SK-N-SH (cell line): ENCODE results near the gene STK11IP. TPM values are rescaled to one million over a fixed set of nuclear protein-coding genes. Genes with fewer than 3 reads are reported as not detected.

Experiments
- CTCF ChIA-PET: fragments of 300-600, 350-600 bp; formaldehyde crosslinking; extraction: SDS; loops from one replicate; lab custom pipeline; 2021; lab: Yijun Ruan, JAX
- POLR2A ChIA-PET: fragments of 350-600 bp; sonication (Branson Sonifier 250); formaldehyde crosslinking; extraction: SDS; loops from one replicate; lab custom pipeline; 2020; ENCODE audit warnings: antibody characterized with exemption, inconsistent platforms; lab: Yijun Ruan, JAX
- DNase-seq: peaks from one replicate; pipeline ENCODE4 v3.0.0; 2012
- H2AFZ ChIP-seq: fragments of 200-600 bp; sonication (generic); 2 replicates; pipeline ENCODE4 v1.8.1; 2016; ENCODE audit warnings: antibody characterized with exemption, mild to moderate bottlenecking, low read depth
- H3F3A ChIP-seq: fragments of 200-600 bp; sonication (generic); replicated peaks from 2 replicates; pipeline ENCODE3; 2016; ENCODE audit warnings: antibody characterized with exemption, mild to moderate bottlenecking; ENCODE audit not compliant: insufficient read depth
- H3K27ac ChIP-seq, 2 experiments: fragments of 200-500 bp in 1 of 2; fragments of 200-600 bp in 1 of 2; sonication (Bioruptor generic) in 1 of 2; sonication (generic), shearing (Covaris generic) in 1 of 2; 2 replicates each; pipeline versions ENCODE4 v1.5.1 to v1.6.1; 2014 to 2016; ENCODE audit warnings: low read depth in 2 of 2, inconsistent platforms in 1 of 2, low read length in 1 of 2, mild to moderate bottlenecking in 1 of 2, mixed read lengths in 1 of 2
- H3K27me3 ChIP-seq: fragments of 200-600 bp; sonication (generic), shearing (Covaris generic); 2 replicates; pipeline ENCODE4 v1.6.1; 2016; ENCODE audit warnings: mixed run types; ENCODE audit not compliant: insufficient read depth
- H3K36me3 ChIP-seq, 2 experiments: fragments of 200-500 bp in 1 of 2; fragments of 200-600 bp in 1 of 2; sonication (Bioruptor generic) in 1 of 2; sonication (generic) in 1 of 2; replicated peaks in 1 of 2; 2 replicates each; pipeline versions ENCODE3 to v1.5.1; 2014 to 2016; ENCODE audit warnings: low read length in 1 of 2, mild to moderate bottlenecking in 1 of 2; ENCODE audit not compliant: insufficient read depth in 2 of 2, control insufficient read depth in 1 of 2
- H3K4me1 ChIP-seq, 2 experiments: fragments of 200-500 bp in 1 of 2; fragments of 200-600 bp in 1 of 2; sonication (Bioruptor generic) in 1 of 2; sonication (generic), shearing (Covaris generic) in 1 of 2; 2 replicates each; pipeline versions ENCODE4 v1.5.1 to v1.6.1; 2014 to 2016; ENCODE audit warnings: low read depth in 1 of 2, low read length in 1 of 2, mixed run types in 1 of 2; ENCODE audit not compliant: insufficient read depth in 2 of 2, control insufficient read depth in 1 of 2
- H3K4me2 ChIP-seq: fragments of 200-600 bp; sonication (generic), shearing (Covaris generic); 2 replicates; pipeline ENCODE4 v1.6.1; 2017; ENCODE audit warnings: mixed run types
- H3K4me3 ChIP-seq, 2 experiments: fragments of 200-500 bp in 1 of 2; fragments of 200-600 bp in 1 of 2; sonication (Bioruptor generic) in 1 of 2; sonication (generic), shearing (Covaris generic) in 1 of 2; 2 replicates each; pipeline versions ENCODE4 v1.5.1 to v1.8.1; 2014 to 2016; ENCODE audit warnings: low read depth in 2 of 2, inconsistent platforms in 1 of 2, low read length in 1 of 2, mild to moderate bottlenecking in 1 of 2, mixed read lengths in 1 of 2, moderate library complexity in 1 of 2
- H3K79me2 ChIP-seq: fragments of 200-600 bp; sonication (generic); 2 replicates; pipeline ENCODE4 v1.8.1; 2017; ENCODE audit warnings: mild to moderate bottlenecking; ENCODE audit not compliant: insufficient read depth
- H3K9ac ChIP-seq: fragments of 200-600 bp; sonication (generic); 2 replicates; pipeline ENCODE4 v1.6.1; 2017; ENCODE audit warnings: mixed run types
- H3K9me2 ChIP-seq: fragments of 200-600 bp; sonication (generic); 2 replicates; pipeline ENCODE4 v1.6.1; 2017; ENCODE audit warnings: mixed run types
- H3K9me3 ChIP-seq: fragments of 200-600 bp; sonication (generic); 2 replicates; pipeline ENCODE4 v1.6.1; 2017; ENCODE audit warnings: mixed run types, mild to moderate bottlenecking, moderate library complexity
- H4K20me1 ChIP-seq: fragments of 200-600 bp; sonication (generic); 2 replicates; pipeline ENCODE4 v1.6.1; 2017; ENCODE audit warnings: mild to moderate bottlenecking, mixed run types; ENCODE audit not compliant: insufficient read depth
- GATA2 ChIP-seq: sonication (generic); formaldehyde crosslinking; IDR thresholded peaks from 2 replicates; pipeline ENCODE4 v1.5.0; 2020; ENCODE audit warnings: mild to moderate bottlenecking, missing genetic modification reagents
- RAD21 ChIP-seq: IDR thresholded peaks from 2 replicates; pipeline ENCODE4 v1.6.1; 2012; ENCODE audit warnings: mild to moderate bottlenecking, low read length
- SIN3A ChIP-seq: IDR thresholded peaks from 2 replicates; pipeline ENCODE4 v1.6.1; 2012; ENCODE audit warnings: low read depth, mild to moderate bottlenecking, low read length, moderate library complexity, borderline replicate concordance
- SMC3 ChIP-seq: IDR thresholded peaks from 2 replicates; pipeline ENCODE4 v1.6.1; 2012; ENCODE audit warnings: low read depth, low read length, improper control_type of control experiment
- TEAD4 ChIP-seq: IDR thresholded peaks from 2 replicates; pipeline ENCODE4 v1.4.0; 2012; ENCODE audit warnings: mild to moderate bottlenecking, borderline replicate concordance; ENCODE audit not compliant: insufficient read depth
- ZBTB33 ChIP-seq: IDR thresholded peaks from 2 replicates; pipeline ENCODE4 v1.4.0; 2012; ENCODE audit warnings: low read depth, borderline replicate concordance
- WGBS: methylation state at CpG from one replicate; pipeline ENCODE4 v1.1.6; 2017; ENCODE audit warnings: low lambda C conversion rate; 5-methylcytosine and 5-hydroxymethylcytosine counted together
- polyA plus RNA-seq, 3 experiments: library from polyadenylated mRNA; depleted of rRNA; stranded (reverse); fragments of >200 nt; gene quantifications; 2 replicates each; pipeline ENCODE4 v1.2.3, GENCODE V29; 2012
- TF ChIP-seq, protein P1 (sequence below): IDR thresholded peaks from 2 replicates; pipeline ENCODE4 v1.4.0; 2012; ENCODE audit warnings: low read depth, borderline replicate concordance
- TF ChIP-seq, protein P2 (sequence below): fragments of 150-350 bp; IDR thresholded peaks from 2 replicates; pipeline ENCODE4 v1.6.1; 2016; ENCODE audit warnings: mild to moderate bottlenecking, low read depth, low read length
- TF ChIP-seq, protein P3 (sequence below): fragments of 200-600 bp; sonication (generic); IDR thresholded peaks from 2 replicates; pipeline ENCODE4 v1.6.1; 2017; ENCODE audit warnings: antibody characterized with exemption, mild to moderate bottlenecking, moderate library complexity

Gene STK11IP
- polyA plus RNA-seq, 1 of the 3 experiments (the other 2 are of a cell fraction): 22.9 TPM

- ChIA-PET POLR2A (interaction anchor here (0.9 to 3.6 kb wide), 5 partner anchors 8 to 73 kb away, joined by 3 to 18 read pairs (median 4); partner anchors contain the start of gene STK11IP), CTCF (interaction anchor here (0.7 to 7.5 kb wide), 43 partner anchors 9 to 261 kb away, joined by 3 to 107 read pairs (median 5); partner anchors contain the start of genes CHPF, DES, INHA and OBSL1)
- Histone ChIP-seq H3K4me1 (peaks cover 0 to 10% of the 10 kb centered on the region in 2 experiments; a peak in 1 of 4 replicates), H3F3A (peaks cover 2% of the 10 kb centered on the region), H2AFZ (no peak overlapping the region), H3K79me2 (no peaks in the 10 kb centered on the region), H3K4me2 (no peak overlapping the region), H3K27ac (no peak overlapping the region), H3K27me3 (no peaks in the 10 kb centered on the region), H3K9me2 (no peaks in the 10 kb centered on the region), H3K9me3 (no peaks in the 10 kb centered on the region), H3K9ac (no peak overlapping the region), H3K36me3 (peaks cover 0 to 12% of the 10 kb centered on the region in 2 experiments), H4K20me1 (no peaks in the 10 kb centered on the region), H3K4me3 (no peak overlapping the region)
- TF ChIP-seq TEAD4 (no peak), GATA2 (CRISPR knock-in tag) (no peak), RAD21 (no peak), ZBTB33 (no peak), SMC3 (0 out of 2 replicates have a peak, but pooled peaks have one; percentile 9), SIN3A (no peak)
- TF ChIP-seq, protein P1, sequence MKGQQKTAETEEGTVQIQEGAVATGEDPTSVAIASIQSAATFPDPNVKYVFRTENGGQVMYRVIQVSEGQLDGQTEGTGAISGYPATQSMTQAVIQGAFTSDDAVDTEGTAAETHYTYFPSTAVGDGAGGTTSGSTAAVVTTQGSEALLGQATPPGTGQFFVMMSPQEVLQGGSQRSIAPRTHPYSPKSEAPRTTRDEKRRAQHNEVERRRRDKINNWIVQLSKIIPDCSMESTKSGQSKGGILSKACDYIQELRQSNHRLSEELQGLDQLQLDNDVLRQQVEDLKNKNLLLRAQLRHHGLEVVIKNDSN: no peak
- TF ChIP-seq, protein P2, sequence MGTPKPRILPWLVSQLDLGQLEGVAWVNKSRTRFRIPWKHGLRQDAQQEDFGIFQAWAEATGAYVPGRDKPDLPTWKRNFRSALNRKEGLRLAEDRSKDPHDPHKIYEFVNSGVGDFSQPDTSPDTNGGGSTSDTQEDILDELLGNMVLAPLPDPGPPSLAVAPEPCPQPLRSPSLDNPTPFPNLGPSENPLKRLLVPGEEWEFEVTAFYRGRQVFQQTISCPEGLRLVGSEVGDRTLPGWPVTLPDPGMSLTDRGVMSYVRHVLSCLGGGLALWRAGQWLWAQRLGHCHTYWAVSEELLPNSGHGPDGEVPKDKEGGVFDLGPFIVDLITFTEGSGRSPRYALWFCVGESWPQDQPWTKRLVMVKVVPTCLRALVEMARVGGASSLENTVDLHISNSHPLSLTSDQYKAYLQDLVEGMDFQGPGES: no peak
- TF ChIP-seq, protein P3, sequence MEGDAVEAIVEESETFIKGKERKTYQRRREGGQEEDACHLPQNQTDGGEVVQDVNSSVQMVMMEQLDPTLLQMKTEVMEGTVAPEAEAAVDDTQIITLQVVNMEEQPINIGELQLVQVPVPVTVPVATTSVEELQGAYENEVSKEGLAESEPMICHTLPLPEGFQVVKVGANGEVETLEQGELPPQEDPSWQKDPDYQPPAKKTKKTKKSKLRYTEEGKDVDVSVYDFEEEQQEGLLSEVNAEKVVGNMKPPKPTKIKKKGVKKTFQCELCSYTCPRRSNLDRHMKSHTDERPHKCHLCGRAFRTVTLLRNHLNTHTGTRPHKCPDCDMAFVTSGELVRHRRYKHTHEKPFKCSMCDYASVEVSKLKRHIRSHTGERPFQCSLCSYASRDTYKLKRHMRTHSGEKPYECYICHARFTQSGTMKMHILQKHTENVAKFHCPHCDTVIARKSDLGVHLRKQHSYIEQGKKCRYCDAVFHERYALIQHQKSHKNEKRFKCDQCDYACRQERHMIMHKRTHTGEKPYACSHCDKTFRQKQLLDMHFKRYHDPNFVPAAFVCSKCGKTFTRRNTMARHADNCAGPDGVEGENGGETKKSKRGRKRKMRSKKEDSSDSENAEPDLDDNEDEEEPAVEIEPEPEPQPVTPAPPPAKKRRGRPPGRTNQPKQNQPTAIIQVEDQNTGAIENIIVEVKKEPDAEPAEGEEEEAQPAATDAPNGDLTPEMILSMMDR: peak; percentile 70
- DNase-seq: peak; percentile 90
- WGBS: 26% methylated on average over 6 of the region's 8 CpGs
These were observed 37.4 kb upstream of the STK11IP start for GRCh38 chr2:219560037-219560892.
